ENCODE data around the gene KCTD2. TPM values are rescaled to one million over a fixed set of nuclear protein-coding genes. Genes with fewer than 3 reads are reported as not detected.
"Not testable (repeated sequence)": the region's sequence is repeated elsewhere in the genome, so short reads cannot be mapped to it uniquely, and the experiment has no call there.

KCTD2 gene
- total and polyA plus RNA-seq, 2 experiments from 2014 or later = 20.7 to 24.4 TPM

- no peak for TF ChIP-seq CTCF (IDR thresholded peaks at IDR 0.05; ENCODE audit: low read depth, low read length)
- Histone ChIP-seq H3K4me1 (ENCODE audit: low read depth) (no peaks in the 10 kb centered on the region), H3K9me3 (ENCODE audit: low read depth) (no peaks in the 10 kb centered on the region), H3K27ac (no peak overlapping the region), H3K27me3 (no peaks in the 10 kb centered on the region), H3K36me3 (peaks cover 2% of the 10 kb centered on the region), H3K4me3 (no peak overlapping the region)
- no peak for DNase-seq (ENCODE audit: low read depth in 1 of 2, low spot score in 1 of 2)
These were observed 22.2 kb upstream of the KCTD2 start for GRCh38 chr17:75024686-75025397.

- not testable (repeated sequence) for H3K27ac ChIP-seq; H3K4me1 ChIP-seq (ENCODE audit: low read depth); DNase-seq (ENCODE audit: low read depth in 1 of 2, low spot score in 1 of 2); H3K4me3 ChIP-seq; H3K36me3 ChIP-seq; H3K9me3 ChIP-seq (ENCODE audit: low read depth); H3K27me3 ChIP-seq
These were observed 21.7 kb upstream of the KCTD2 start for GRCh38 chr17:75025398-75025734.

GRCh38 chr17:75026650-75027049, 20.4 kb upstream of the KCTD2 start:
- not testable (repeated sequence) for DNase-seq (ENCODE audit: low read depth in 1 of 2, low spot score in 1 of 2); H3K27me3 ChIP-seq; H3K4me3 ChIP-seq; H3K36me3 ChIP-seq; H3K9me3 ChIP-seq (ENCODE audit: low read depth); H3K27ac ChIP-seq; H3K4me1 ChIP-seq (ENCODE audit: low read depth)

- H3K27me3 ChIP-seq = no peaks in the 10 kb centered on the region
- no peak for TF ChIP-seq CTCF (IDR thresholded peaks at IDR 0.05; ENCODE audit: low read depth, low read length)
- DNase-seq (ENCODE audit: low read depth in 1 of 2, low spot score in 1 of 2) = no peak
- no peak overlapping the region for H3K4me3 ChIP-seq
- no peaks in the 10 kb centered on the region for H3K36me3 ChIP-seq
- H3K4me1 ChIP-seq (ENCODE audit: low read depth) = no peaks in the 10 kb centered on the region
- H3K9me3 ChIP-seq (ENCODE audit: low read depth) = no peaks in the 10 kb centered on the region
- no peak overlapping the region for H3K27ac ChIP-seq
These were observed 16.9 kb upstream of the KCTD2 start for GRCh38 chr17:75030161-75030560.

GRCh38 chr17:75031972-75032719, 14.9 kb upstream of the KCTD2 start:
- TF ChIP-seq CTCF (IDR thresholded peaks at IDR 0.05; ENCODE audit: low read depth, low read length) = no peak
- no peak overlapping the region for H3K4me3 ChIP-seq
- H3K36me3 ChIP-seq = no peaks in the 10 kb centered on the region
- H3K27ac ChIP-seq = no peak overlapping the region
- DNase-seq (ENCODE audit: low read depth in 1 of 2, low spot score in 1 of 2) = peak; percentile 41 to 85
- no peaks in the 10 kb centered on the region for H3K4me1 ChIP-seq (ENCODE audit: low read depth)
- no peaks in the 10 kb centered on the region for H3K27me3 ChIP-seq
- no peaks in the 10 kb centered on the region for H3K9me3 ChIP-seq (ENCODE audit: low read depth)

- no peak for TF ChIP-seq CTCF (IDR thresholded peaks at IDR 0.05; ENCODE audit: low read depth, low read length)
- peak in 1 of 2 donors; percentile 26 for DNase-seq (ENCODE audit: low read depth in 1 of 2, low spot score in 1 of 2)
- Histone ChIP-seq H3K27me3 (no peaks in the 10 kb centered on the region), H3K4me3 (peak overlapping the region; percentile 67), H3K36me3 (no peaks in the 10 kb centered on the region), H3K9me3 (ENCODE audit: low read depth) (no peaks in the 10 kb centered on the region), H3K27ac (no peak overlapping the region), H3K4me1 (ENCODE audit: low read depth) (no peaks in the 10 kb centered on the region)
These were observed 14.2 kb upstream of the KCTD2 start for GRCh38 chr17:75032720-75033280.
